Subcutaneous preadipocyte (primary cell): ENCODE data around the gene HTN1. TPM values are rescaled to one million over a fixed set of nuclear protein-coding genes. Genes with fewer than 3 reads are reported as not detected.

Source experiments
- total RNA-seq: library from RNA; depleted of rRNA; stranded (reverse); fragments of >200 nt; gene quantifications from 2 replicates; pipeline ENCODE4 v1.2.3, GENCODE V29; 2012

Gene HTN1
- total RNA-seq: not detected in 2 replicates

GRCh38 chr4:70050138-70050537 lies at the start of gene HTN1:
HTN1 (plus strand) TSS chr4:70050438; CDS start chr4:70053077, 2,639 bp downstream.

DNA sequence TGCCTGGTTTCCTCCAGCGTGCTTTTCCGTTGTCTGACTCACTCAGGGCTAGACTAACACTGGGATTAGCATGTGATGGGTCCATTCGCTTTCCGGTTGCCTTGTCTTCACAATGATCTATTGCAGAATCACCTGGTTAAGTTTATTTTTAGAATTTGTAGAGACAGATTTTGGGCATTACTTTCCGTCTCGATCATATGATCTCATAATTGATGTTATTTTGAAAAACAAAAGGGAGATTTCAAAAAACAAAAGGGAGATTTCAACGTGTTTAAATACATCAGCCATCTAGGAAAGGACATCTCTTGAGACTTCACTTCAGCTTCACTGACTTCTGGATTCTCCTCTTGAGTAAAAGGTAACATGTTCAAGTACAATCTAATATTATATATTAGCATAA lies 22.1 kb upstream of the HTN1 start, which contains the start of gene HTN3:
Gene HTN3 (plus strand): TSS at position 301 of the 400 bp plus-strand sequence. CDS start 2,282 bp downstream, outside the sequence.

Other genes starting within 250 kb of the HTN1 start
- 0.37 and 0.39 TPM in 2 replicates for gene SULT1E1, start 190.3 kb upstream of the HTN1 start, total RNA-seq
- gene CSN1S1, start 119.4 kb upstream of the HTN1 start, total RNA-seq: not detected in 2 replicates
- not detected in 2 replicates for gene CSN2, start 84.7 kb upstream of the HTN1 start, total RNA-seq
- not detected in 2 replicates for gene STATH, start 54.5 kb upstream of the HTN1 start, total RNA-seq
- not detected in 2 replicates for gene HTN3, start 22.0 kb upstream of the HTN1 start, total RNA-seq
- gene PRR27, start 103.8 kb downstream of the HTN1 start, total RNA-seq: not detected in 2 replicates
- gene ODAM, start 145.3 kb downstream of the HTN1 start, total RNA-seq: not detected in 2 replicates
- not detected in 2 replicates for gene FDCSP, start 175.7 kb downstream of the HTN1 start, total RNA-seq
- not detected in 2 replicates for gene CSN3, start 192.2 kb downstream of the HTN1 start, total RNA-seq